CD14-positive monocyte (primary cell): ENCODE measurements around the gene TFPT. TPM values are rescaled to one million over a fixed set of nuclear protein-coding genes. Genes with fewer than 3 reads are reported as not detected.

Source experiments
- DNase-seq, 3 donors: peaks; one replicate each; pipeline ENCODE4 v3.0.0-alpha.2; 2011 to 2022
- H2AFZ ChIP-seq: 2 replicates; pipeline ENCODE4 v1.6.0; 2012; ENCODE audit warnings: mild to moderate bottlenecking, low read depth, low read length, inconsistent platforms; ENCODE audit not compliant: insufficient read depth, poor library complexity, severe bottlenecking
- H3K27ac ChIP-seq, 2 donors: 1 replicate in 1 of 2; 2 replicates in 1 of 2; pipeline ENCODE4 v1.5.1; 2012 to 2013; ENCODE audit warnings: low read length in 2 of 2, control low read depth in 1 of 2, inconsistent platforms in 1 of 2, low read depth in 1 of 2, mild to moderate bottlenecking in 1 of 2
- H3K27me3 ChIP-seq, 2 donors: one replicate each; pipeline versions ENCODE4 v1.6.0 to v1.6.1; 2011 to 2013; ENCODE audit warnings: low read length in 2 of 2; ENCODE audit not compliant: control insufficient read depth in 2 of 2, insufficient read depth in 2 of 2
- H3K36me3 ChIP-seq, 2 donors: replicated peaks in 1 of 2; 1 replicate in 1 of 2; 2 replicates in 1 of 2; pipeline versions ENCODE4 v1.5.1 to v1.6.1; 2012 to 2013; ENCODE audit warnings: low read length in 2 of 2, control low read depth in 1 of 2, inconsistent platforms in 1 of 2, mild to moderate bottlenecking in 1 of 2; ENCODE audit not compliant: insufficient read depth in 2 of 2, control insufficient read depth in 1 of 2
- H3K4me1 ChIP-seq, 2 donors: 1 replicate in 1 of 2; 2 replicates in 1 of 2; pipeline versions ENCODE4 v1.5.1 to v1.6.1; 2012 to 2013; ENCODE audit warnings: low read length in 2 of 2, control low read depth in 1 of 2, inconsistent platforms in 1 of 2, mild to moderate bottlenecking in 1 of 2, moderate library complexity in 1 of 2; ENCODE audit not compliant: insufficient read depth in 2 of 2, control insufficient read depth in 1 of 2
- H3K4me2 ChIP-seq: replicated peaks from 2 replicates; pipeline ENCODE3; 2012; ENCODE audit warnings: low read length, moderate library complexity, mild to moderate bottlenecking; ENCODE audit not compliant: poor library complexity, severe bottlenecking; ENCODE audit errors: extremely low read depth
- H3K4me3 ChIP-seq, 3 experiments: fragments of 200-600 bp in 1 of 3; sonication (generic) in 1 of 3; replicated peaks in 1 of 3; 1 replicate in 2 of 3; 2 replicates in 1 of 3; pipeline ENCODE4 v1.5.1; 2011 to 2013; ENCODE audit warnings: low read length in 3 of 3, mild to moderate bottlenecking in 3 of 3, control low read depth in 2 of 3, low read depth in 2 of 3, inconsistent platforms in 1 of 3, moderate library complexity in 1 of 3
- H3K79me2 ChIP-seq: 2 replicates; pipeline ENCODE4 v1.6.0; 2012; ENCODE audit warnings: mild to moderate bottlenecking, control low read depth, inconsistent platforms, low read length, moderate library complexity; ENCODE audit not compliant: insufficient read depth
- H3K9ac ChIP-seq: 2 replicates; pipeline ENCODE4 v1.6.0; 2017; ENCODE audit warnings: low read length, mild to moderate bottlenecking; ENCODE audit not compliant: insufficient read depth, poor library complexity, severe bottlenecking
- H3K9me3 ChIP-seq, 2 donors: replicated peaks in 1 of 2; 1 replicate in 1 of 2; 2 replicates in 1 of 2; pipeline versions ENCODE4 v1.5.1 to v1.6.1; 2012 to 2013; ENCODE audit warnings: low read length in 2 of 2, control low read depth in 1 of 2; ENCODE audit not compliant: control insufficient read depth in 1 of 2, insufficient read depth in 1 of 2
- H4K20me1 ChIP-seq: 2 replicates; pipeline ENCODE4 v1.6.0; 2012; ENCODE audit warnings: mild to moderate bottlenecking, low read length, control low read depth, moderate library complexity; ENCODE audit not compliant: insufficient read depth
- H3K27ac Mint-ChIP-seq, 7 donors: one replicate each; pipeline ENCODE4 v1.8.0; 2020; ENCODE audit warnings: mild to moderate bottlenecking in 7 of 7, mixed read lengths in 7 of 7, moderate library complexity in 6 of 7, inconsistent platforms in 2 of 7
- H3K27me3 Mint-ChIP-seq, 3 donors: one replicate each; pipeline ENCODE4 v1.8.0; 2021 to 2022; ENCODE audit warnings: low read depth in 3 of 3, mild to moderate bottlenecking in 3 of 3, mixed read lengths in 3 of 3, moderate library complexity in 3 of 3, inconsistent platforms in 1 of 3
- H3K36me3 Mint-ChIP-seq, 2 donors: one replicate each; pipeline ENCODE4 v1.8.0; 2020; ENCODE audit warnings: mixed read lengths in 2 of 2, inconsistent platforms in 1 of 2, mild to moderate bottlenecking in 1 of 2
- H3K4me1 Mint-ChIP-seq: one replicate; pipeline ENCODE4 v1.8.0; 2020; ENCODE audit warnings: mild to moderate bottlenecking, mixed read lengths
- H3K4me3 Mint-ChIP-seq, 2 donors: one replicate each; pipeline ENCODE4 v1.8.0; 2020; ENCODE audit warnings: mild to moderate bottlenecking in 2 of 2, mixed read lengths in 2 of 2, moderate library complexity in 1 of 2
- H3K9me3 Mint-ChIP-seq, 7 donors: one replicate each; pipeline ENCODE4 v1.8.0; 2020 to 2022; ENCODE audit warnings: mixed read lengths in 7 of 7, mild to moderate bottlenecking in 6 of 7, moderate library complexity in 6 of 7, inconsistent platforms in 2 of 7
- CTCF ChIP-seq: fragments of 200-600 bp; IDR thresholded peaks from one replicate; pipeline ENCODE4 v1.8.0; 2022; ENCODE audit warnings: antibody characterized with exemption, mild to moderate bottlenecking
- WGBS: methylation state at CpG from one replicate; pipeline ENCODE4 v1.1.5; 2013; ENCODE audit warnings: missing lambda C conversion rate; ENCODE audit not compliant: insufficient coverage; 5-methylcytosine and 5-hydroxymethylcytosine counted together
- intact Hi-C, 2 donors: fragments of 100-400 bp; cut with micrococcal nuclease; formaldehyde crosslinking; loops; one replicate each; pipeline versions ENCODE4 v1.15.0 to v1.15.1; 2023
- polyA plus RNA-seq, 3 donors: library from polyadenylated mRNA; depleted of rRNA in 1 of 3; unstranded in 2 of 3; stranded (reverse) in 1 of 3; fragments of 300-500 nt in 2 of 3; fragments of >200 nt in 1 of 3; fragmentation: Illumina TruSeq in 2 of 3; gene quantifications; 1 replicate in 2 of 3; 2 replicates in 1 of 3; pipeline ENCODE4 v1.2.3, GENCODE V29; 2012 to 2021

The TFPT gene
- polyA plus RNA-seq, 3 donors = 7.0 to 11.5 (median 9.5) TPM

- Histone ChIP-seq H2AFZ (no peak overlapping the region), H4K20me1 (peaks cover 83% of the 10 kb centered on the region), H3K4me2 (no peak overlapping the region), H3K27ac (no peak overlapping the region), H3K4me1 (peaks cover 20 to 31% of the 10 kb centered on the region in 2 donors), H3K9me3 (no peaks in the 10 kb centered on the region), H3K36me3 (peaks cover 64 to 73% of the 10 kb centered on the region in 2 donors), H3K9ac (no peak overlapping the region), H3K27me3 (no peaks in the 10 kb centered on the region), H3K79me2 (peaks cover 59% of the 10 kb centered on the region), H3K4me3 (no peak overlapping the region)
- Mint-ChIP-seq H3K4me3 (no peak overlapping the region), H3K27me3 (peaks cover 0 to 4% (median 0%) of the 10 kb centered on the region in 3 donors), H3K27ac (peak overlapping the region in 2 of 7 donors; percentile 36 to 60), H3K4me1 (peaks cover 31% of the 10 kb centered on the region), H3K36me3 (peaks cover 54 to 63% of the 10 kb centered on the region in 2 donors), H3K9me3 (peaks cover 0 to 2% (median 0%) of the 10 kb centered on the region in 7 donors)
- no CpG with 5 or more reads among the region's 3 CpGs for WGBS
- intact Hi-C loops = no loop called here
- DNase-seq = no peak
- no peak for TF ChIP-seq CTCF
These were observed 25.9 kb upstream of the TFPT start for GRCh38 chr19:54141356-54141755.

GRCh38 chr19:54138489-54139256 lies 23.2 kb upstream of the TFPT start:
- peaks cover under 1 to 12% (median 2%) of the 10 kb centered on the region in 3 donors for H3K27me3 Mint-ChIP-seq
- Histone ChIP-seq H2AFZ (peak overlapping the region; percentile 70), H3K4me2 (peak overlapping the region; percentile 93), H4K20me1 (peaks cover 56% of the 10 kb centered on the region), H3K4me1 (peaks cover 28 to 39% of the 10 kb centered on the region in 2 donors), H3K79me2 (peaks cover 59% of the 10 kb centered on the region), H3K9ac (peak overlapping the region; percentile 100), H3K4me3 (peak overlapping the region; percentile 66 to 92 (median 87)), H3K27me3 (peaks cover 0 to 3% of the 10 kb centered on the region in 2 donors), H3K9me3 (no peaks in the 10 kb centered on the region), H3K27ac (peak overlapping the region in 1 of 2 donors; percentile 91), H3K36me3 (peaks cover 37 to 46% of the 10 kb centered on the region in 2 donors)
- peak overlapping the region; percentile 82 to 86 for H3K4me3 Mint-ChIP-seq
- peaks cover 38% of the 10 kb centered on the region for H3K4me1 Mint-ChIP-seq
- peaks cover 27 to 37% of the 10 kb centered on the region in 2 donors for H3K36me3 Mint-ChIP-seq
- 47% methylated on average over 17 of the region's 31 CpGs for WGBS
- peaks cover 0 to 2% (median 0%) of the 10 kb centered on the region in 7 donors for H3K9me3 Mint-ChIP-seq
- intact Hi-C loops = no loop called here
- peak in 1 of 3 donors; percentile 18 for DNase-seq
- H3K27ac Mint-ChIP-seq = peak overlapping the region; percentile 78 to 95 (median 87)
- no peak for TF ChIP-seq CTCF
